OCI-LY1 (cell line): ENCODE results near the gene KRT73.

Experiments used
- EZH2 ChIP-seq: fragments of 200-600 bp; sonication (generic), shearing (Covaris generic); IDR thresholded peaks from 2 replicates; pipeline ENCODE4 v1.8.0; 2017; ENCODE audit warnings: borderline replicate concordance, mixed run types, mild to moderate bottlenecking, antibody characterized with exemption, low read length, moderate library complexity, mixed read lengths
- TF ChIP-seq, protein P1 (sequence below): fragments of 200-600 bp; sonication (generic), shearing (Covaris generic); IDR thresholded peaks from 2 replicates; pipeline ENCODE4 v1.5.1; 2017; ENCODE audit warnings: mild to moderate bottlenecking, antibody characterized with exemption, low read length, moderate library complexity, mixed read lengths

DNA sequence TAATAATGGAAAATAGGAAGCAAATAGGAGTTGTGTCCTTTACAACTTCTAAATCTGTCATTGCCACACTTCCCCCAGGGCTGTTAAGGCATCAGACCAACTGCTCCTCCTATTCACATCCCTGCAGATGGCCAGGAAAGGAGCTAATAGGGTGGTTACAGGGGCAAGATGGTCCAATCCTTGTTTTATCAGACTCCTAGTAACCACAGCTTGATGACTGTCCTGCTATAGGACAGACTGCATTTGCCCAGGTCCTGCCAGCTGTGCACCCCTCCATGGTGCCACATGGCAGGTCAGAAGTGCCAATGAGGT, 44.5 kb upstream of the KRT73 start:
- TF ChIP-seq, protein P1, sequence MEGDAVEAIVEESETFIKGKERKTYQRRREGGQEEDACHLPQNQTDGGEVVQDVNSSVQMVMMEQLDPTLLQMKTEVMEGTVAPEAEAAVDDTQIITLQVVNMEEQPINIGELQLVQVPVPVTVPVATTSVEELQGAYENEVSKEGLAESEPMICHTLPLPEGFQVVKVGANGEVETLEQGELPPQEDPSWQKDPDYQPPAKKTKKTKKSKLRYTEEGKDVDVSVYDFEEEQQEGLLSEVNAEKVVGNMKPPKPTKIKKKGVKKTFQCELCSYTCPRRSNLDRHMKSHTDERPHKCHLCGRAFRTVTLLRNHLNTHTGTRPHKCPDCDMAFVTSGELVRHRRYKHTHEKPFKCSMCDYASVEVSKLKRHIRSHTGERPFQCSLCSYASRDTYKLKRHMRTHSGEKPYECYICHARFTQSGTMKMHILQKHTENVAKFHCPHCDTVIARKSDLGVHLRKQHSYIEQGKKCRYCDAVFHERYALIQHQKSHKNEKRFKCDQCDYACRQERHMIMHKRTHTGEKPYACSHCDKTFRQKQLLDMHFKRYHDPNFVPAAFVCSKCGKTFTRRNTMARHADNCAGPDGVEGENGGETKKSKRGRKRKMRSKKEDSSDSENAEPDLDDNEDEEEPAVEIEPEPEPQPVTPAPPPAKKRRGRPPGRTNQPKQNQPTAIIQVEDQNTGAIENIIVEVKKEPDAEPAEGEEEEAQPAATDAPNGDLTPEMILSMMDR: no peak
- TF ChIP-seq EZH2: no peak
